Neural progenitor cell (in vitro differentiated cells): Measurements from ENCODE around the gene MS4A1. TPM values are rescaled to one million over a fixed set of nuclear protein-coding genes. Genes with fewer than 3 reads are reported as not detected.

ENCODE experiments used
- DNase-seq: peaks from one replicate; pipeline ENCODE4 v3.0.0-alpha.2; 2016; ENCODE audit warnings: low spot score
- H2AFZ ChIP-seq: fragments of 200-600 bp; sonication (generic); replicated peaks from 2 replicates; pipeline ENCODE4 v1.6.1; 2016; ENCODE audit warnings: antibody characterized with exemption
- H3F3A ChIP-seq: fragments of 200-600 bp; sonication (generic); 2 replicates; pipeline ENCODE4 v1.6.1; 2016; ENCODE audit warnings: antibody characterized with exemption, low read depth
- H3K27ac ChIP-seq: fragments of 200-600 bp; sonication (generic); 2 replicates; pipeline ENCODE4 v1.5.1; 2016; ENCODE audit warnings: mild to moderate bottlenecking
- H3K27me3 ChIP-seq: fragments of 200-600 bp; sonication (generic); 2 replicates; pipeline ENCODE4 v1.6.1; 2016; ENCODE audit warnings: mild to moderate bottlenecking, moderate library complexity
- H3K36me3 ChIP-seq: fragments of 200-600 bp; sonication (generic); 2 replicates; pipeline ENCODE4 v1.5.1; 2016
- H3K4me1 ChIP-seq: fragments of 200-600 bp; sonication (generic); 2 replicates; pipeline ENCODE4 v1.6.1; 2016; ENCODE audit warnings: mixed run types
- H3K4me2 ChIP-seq: fragments of 200-600 bp; sonication (generic); 2 replicates; pipeline ENCODE4 v1.6.1; 2016
- H3K4me3 ChIP-seq: fragments of 200-600 bp; sonication (generic); 2 replicates; pipeline ENCODE4 v1.5.1; 2016
- H3K79me2 ChIP-seq: fragments of 200-600 bp; sonication (generic); 2 replicates; pipeline ENCODE4 v1.6.1; 2016; ENCODE audit warnings: low read depth
- H3K9ac ChIP-seq: fragments of 200-600 bp; sonication (generic); 2 replicates; pipeline ENCODE4 v1.6.1; 2016
- H3K9me3 ChIP-seq: fragments of 200-600 bp; sonication (generic); 2 replicates; pipeline ENCODE4 v1.5.1; 2016; ENCODE audit warnings: low read depth
- H4K20me1 ChIP-seq: fragments of 200-600 bp; sonication (generic); 2 replicates; pipeline ENCODE4 v1.6.1; 2016; ENCODE audit warnings: low read depth
- H3K27ac Mint-ChIP-seq: 3 replicates; pipeline ENCODE4 v1.8.0; 2021; ENCODE audit warnings: mixed read lengths
- H3K27me3 Mint-ChIP-seq: 2 replicates; pipeline ENCODE4 v1.8.0; 2022; ENCODE audit warnings: low read depth, mild to moderate bottlenecking, inconsistent platforms, moderate library complexity, mixed read lengths; ENCODE audit not compliant: insufficient read depth
- H3K36me3 Mint-ChIP-seq: 3 replicates; pipeline ENCODE4 v1.8.0; 2021; ENCODE audit warnings: mixed read lengths
- H3K4me1 Mint-ChIP-seq: 3 replicates; pipeline ENCODE4 v1.8.0; 2021; ENCODE audit warnings: mixed read lengths
- H3K4me3 Mint-ChIP-seq: 3 replicates; pipeline ENCODE4 v1.8.0; 2021; ENCODE audit warnings: mild to moderate bottlenecking, moderate library complexity, mixed read lengths
- H3K9me3 Mint-ChIP-seq: 3 replicates; pipeline ENCODE4 v1.8.0; 2020; ENCODE audit warnings: mixed read lengths
- CTCF ChIP-seq: fragments of 200-600 bp; sonication (generic); IDR thresholded peaks from 2 replicates; pipeline ENCODE4 v1.5.1; 2017; ENCODE audit warnings: antibody characterized with exemption, mild to moderate bottlenecking
- EZH2 ChIP-seq: fragments of 200-600 bp; sonication (generic); IDR thresholded peaks from 2 replicates; pipeline ENCODE4 v1.6.1; 2017; ENCODE audit warnings: antibody characterized with exemption, mild to moderate bottlenecking, moderate library complexity
- EZH2phosphoT487 ChIP-seq: fragments of 200-600 bp; sonication (generic); IDR thresholded peaks from 2 replicates; pipeline ENCODE4 v1.6.1; 2017; ENCODE audit warnings: antibody characterized with exemption
- total RNA-seq: library from RNA; depleted of rRNA; stranded (reverse); fragments of >200 nt; gene quantifications from 2 replicates; pipeline ENCODE4 v1.2.3, GENCODE V29; 2015; ENCODE audit warnings: low replicate concordance

Gene MS4A1
- total RNA-seq, 1 donor from 2014 or later: not detected

- Histone ChIP-seq H3F3A (no peaks in the 10 kb centered on the region), H3K4me2 (no peak overlapping the region), H3K9me3 (no peaks in the 10 kb centered on the region), H2AFZ (no peak overlapping the region), H3K36me3 (no peaks in the 10 kb centered on the region), H3K4me3 (no peak overlapping the region), H3K4me1 (no peaks in the 10 kb centered on the region), H3K27ac (no peak overlapping the region), H3K79me2 (no peaks in the 10 kb centered on the region), H4K20me1 (no peaks in the 10 kb centered on the region), H3K9ac (no peak overlapping the region), H3K27me3 (no peaks in the 10 kb centered on the region)
- Mint-ChIP-seq H3K4me3 (no peak overlapping the region), H3K4me1 (no peaks in the 10 kb centered on the region), H3K27me3 (no peaks in the 10 kb centered on the region), H3K27ac (no peak overlapping the region), H3K9me3 (peaks cover 7% of the 10 kb centered on the region), H3K36me3 (peaks cover 3% of the 10 kb centered on the region)
- DNase-seq: no peak
- TF ChIP-seq CTCF (no peak), EZH2phosphoT487 (no peak), EZH2 (no peak)
Measured at GRCh38 chr11:60512651-60513225, 57.1 kb downstream of the MS4A1 start.

- H3K27ac Mint-ChIP-seq: no peak overlapping the region
Measured at GRCh38 chr11:60513496-60514460, 58.1 kb downstream of the MS4A1 start.

GRCh38 chr11:60515144-60515855, 59.7 kb downstream of the MS4A1 start, which contains the start of gene MS4A13:
Gene MS4A13 (plus strand): TSS chr11:60515392. CDS start chr11:60518084, 2,692 bp downstream.
- H3K4me3 Mint-ChIP-seq: no peak within 1 kb of the TSS
- Histone ChIP-seq H3K9ac (no peak within 1 kb of the TSS), H3K9me3 (no peaks in the 10 kb centered on the region), H3K79me2 (no peaks in the 10 kb centered on the region), H3F3A (no peaks in the 10 kb centered on the region), H2AFZ (no peak within 1 kb of the TSS), H3K4me1 (no peaks in the 10 kb centered on the region), H3K4me3 (no peak within 1 kb of the TSS), H3K27ac (no peak within 1 kb of the TSS), H3K36me3 (no peaks in the 10 kb centered on the region), H3K27me3 (no peaks in the 10 kb centered on the region), H4K20me1 (no peaks in the 10 kb centered on the region), H3K4me2 (no peak within 1 kb of the TSS)
- H3K4me1 Mint-ChIP-seq: no peaks in the 10 kb centered on the region
- no peak within 1 kb of the TSS for H3K27ac Mint-ChIP-seq
- no peak for DNase-seq
- no peaks in the 10 kb centered on the region for H3K36me3 Mint-ChIP-seq
- no peaks in the 10 kb centered on the region for H3K9me3 Mint-ChIP-seq
- H3K27me3 Mint-ChIP-seq: peaks cover 2% of the 10 kb centered on the region
- TF ChIP-seq EZH2 (no peak), CTCF (no peak), EZH2phosphoT487 (no peak)

More at GRCh38 chr11:60513496-60514460, 58.1 kb downstream of the MS4A1 start:
- no peaks in the 10 kb centered on the region for H3K36me3 ChIP-seq
- no peaks in the 10 kb centered on the region for H3K27me3 ChIP-seq
- no peaks in the 10 kb centered on the region for H3K4me1 ChIP-seq
- Mint-ChIP-seq H3K4me3 (no peak overlapping the region), H3K36me3 (peaks cover 3% of the 10 kb centered on the region), H3K4me1 (no peaks in the 10 kb centered on the region), H3K27me3 (no peaks in the 10 kb centered on the region), H3K9me3 (peaks cover 5% of the 10 kb centered on the region)
- H3K4me2 ChIP-seq: no peak overlapping the region
- H3K9me3 ChIP-seq: no peaks in the 10 kb centered on the region
- no peaks in the 10 kb centered on the region for H3F3A ChIP-seq
- no peak for TF ChIP-seq EZH2phosphoT487
- TF ChIP-seq CTCF: no peak
- no peak for TF ChIP-seq EZH2
- H4K20me1 ChIP-seq: no peaks in the 10 kb centered on the region
- H3K4me3 ChIP-seq: no peak overlapping the region
- H3K79me2 ChIP-seq: no peaks in the 10 kb centered on the region
- DNase-seq: no peak
- H2AFZ ChIP-seq: no peak overlapping the region
- H3K9ac ChIP-seq: no peak overlapping the region
- no peak overlapping the region for H3K27ac ChIP-seq

Other genes with a start within 250 kb of the MS4A1 start
- gene MS4A4E, start 212.7 kb upstream of the MS4A1 start, total RNA-seq: not detected in 2 replicates
- gene MS4A4A, start 175.2 kb upstream of the MS4A1 start, total RNA-seq: not detected in 2 replicates
- not detected in 2 replicates for gene MS4A6E, start 128.6 kb upstream of the MS4A1 start, total RNA-seq
- gene MS4A7, start 77.3 kb upstream of the MS4A1 start, total RNA-seq: not detected in 2 replicates
- not detected in 2 replicates for gene MS4A14, start 59.4 kb upstream of the MS4A1 start, total RNA-seq
- not detected in 2 replicates for gene MS4A5, start 26.3 kb upstream of the MS4A1 start, total RNA-seq
- gene MS4A12, start 36.9 kb downstream of the MS4A1 start, total RNA-seq: not detected in 2 replicates
- gene MS4A13, start 59.5 kb downstream of the MS4A1 start, total RNA-seq: not detected in 2 replicates
- gene MS4A8, start 243.8 kb downstream of the MS4A1 start, total RNA-seq: not detected in 2 replicates